Measurements from ENCODE around the gene XPC. TPM values are rescaled to one million over a fixed set of nuclear protein-coding genes. Genes with fewer than 3 reads are reported as not detected.

Gene XPC
- total and polyA plus RNA-seq, 7 donors = 8.1 to 37.5 (median 30.3) TPM

GRCh38 chr3:14203521-14204079 is 25.2 kb upstream of the XPC start:
- no peaks in the 10 kb centered on the region for H3K4me1 ChIP-seq
- WGBS, 2 donors = 48 to 52% methylated on average over 10 of the region's 10 CpGs
- intact Hi-C loops (cut with DNase I) = loop anchor here (2.0 kb wide), 1 partner anchor 265 kb away; no protein-coding TSS in a partner anchor
- no peaks in the 10 kb centered on the region for H3K9me3 ChIP-seq
- peaks cover 0 to 16% (median 9%) of the 10 kb centered on the region in 4 donors for H3K36me3 ChIP-seq
- peak overlapping the region in 1 of 4 donors; percentile 22 for H3K27ac ChIP-seq
- peak; percentile 83 for DNase-seq
- TF ChIP-seq EP300 (IDR thresholded peaks at IDR 0.05) (no peak), CTCF (IDR thresholded peaks at IDR 0.05) (peak; percentile 28 to 76 (median 68)), POLR2A (IDR thresholded peaks at IDR 0.05) (no peak)
- H3K27me3 ChIP-seq = no peaks in the 10 kb centered on the region
- H3K4me3 ChIP-seq = no peak overlapping the region

- 75 to 78% methylated on average over 23 of the region's 23 CpGs for WGBS, 2 donors
- intact Hi-C loops (cut with DNase I) = loop anchor here (2.0 kb wide), 1 partner anchor 266 kb away; no protein-coding TSS in a partner anchor
- TF ChIP-seq EP300 (IDR thresholded peaks at IDR 0.05) = no peak
- TF ChIP-seq POLR2A (IDR thresholded peaks at IDR 0.05) = no peak
- TF ChIP-seq POLR2AphosphoS5 (IDR thresholded peaks at IDR 0.05) = no peak
- no peak for TF ChIP-seq CTCF (IDR thresholded peaks at IDR 0.05)
- DNase-seq = no peak
- H3K9me3 ChIP-seq = no peaks in the 10 kb centered on the region
- no peaks in the 10 kb centered on the region for H3K4me1 ChIP-seq
- no peak overlapping the region for H3K4me3 ChIP-seq
- H3K27me3 ChIP-seq = no peaks in the 10 kb centered on the region
- peaks cover 0 to 22% (median 15%) of the 10 kb centered on the region in 4 donors for H3K36me3 ChIP-seq
- no peak overlapping the region for H3K27ac ChIP-seq
These were observed 24.6 kb upstream of the XPC start for GRCh38 chr3:14202874-14203520.

GRCh38 chr3:14201940-14202684 is 23.7 kb upstream of the XPC start:
- Histone ChIP-seq H3K27me3 (no peaks in the 10 kb centered on the region), H3K36me3 (peaks cover 0 to 28% (median 17%) of the 10 kb centered on the region in 4 donors), H3K4me1 (no peaks in the 10 kb centered on the region), H3K9me3 (no peaks in the 10 kb centered on the region), H3K4me3 (no peak overlapping the region), H3K27ac (no peak overlapping the region)
- TF ChIP-seq POLR2A (IDR thresholded peaks at IDR 0.05) (no peak), CTCF (IDR thresholded peaks at IDR 0.05) (no peak), EP300 (IDR thresholded peaks at IDR 0.05) (no peak), POLR2AphosphoS5 (IDR thresholded peaks at IDR 0.05) (no peak)
- WGBS, 2 donors = 42 to 72% methylated on average over 7 of the region's 7 CpGs
- intact Hi-C loops (cut with DNase I) = loop anchor here (2.0 kb wide), 1 partner anchor 267 kb away; no protein-coding TSS in a partner anchor
- DNase-seq = no peak

GRCh38 chr3:14200841-14201240 is 22.4 kb upstream of the XPC start:
- DNase-seq = no peak
- H3K4me1 ChIP-seq = no peaks in the 10 kb centered on the region
- no peaks in the 10 kb centered on the region for H3K9me3 ChIP-seq
- TF ChIP-seq POLR2A (IDR thresholded peaks at IDR 0.05) (no peak), CTCF (IDR thresholded peaks at IDR 0.05) (no peak), EP300 (IDR thresholded peaks at IDR 0.05) (no peak)
- H3K27me3 ChIP-seq = no peaks in the 10 kb centered on the region
- intact Hi-C loops (cut with DNase I) = no loop called here
- 87 to 90% methylated on average over 4 of the region's 4 CpGs for WGBS, 2 donors
- peaks cover 0 to 28% (median 17%) of the 10 kb centered on the region in 4 donors for H3K36me3 ChIP-seq
- H3K4me3 ChIP-seq = no peak overlapping the region
- no peak overlapping the region for H3K27ac ChIP-seq
